ENCODE data around the gene P3H2. TPM values are rescaled to one million over a fixed set of nuclear protein-coding genes. Genes with fewer than 3 reads are reported as not detected.

The P3H2 gene
- total and polyA plus RNA-seq, 2 donors (not counting 1 experiment from before 2014, with no cell fraction given): not detected

DNA sequence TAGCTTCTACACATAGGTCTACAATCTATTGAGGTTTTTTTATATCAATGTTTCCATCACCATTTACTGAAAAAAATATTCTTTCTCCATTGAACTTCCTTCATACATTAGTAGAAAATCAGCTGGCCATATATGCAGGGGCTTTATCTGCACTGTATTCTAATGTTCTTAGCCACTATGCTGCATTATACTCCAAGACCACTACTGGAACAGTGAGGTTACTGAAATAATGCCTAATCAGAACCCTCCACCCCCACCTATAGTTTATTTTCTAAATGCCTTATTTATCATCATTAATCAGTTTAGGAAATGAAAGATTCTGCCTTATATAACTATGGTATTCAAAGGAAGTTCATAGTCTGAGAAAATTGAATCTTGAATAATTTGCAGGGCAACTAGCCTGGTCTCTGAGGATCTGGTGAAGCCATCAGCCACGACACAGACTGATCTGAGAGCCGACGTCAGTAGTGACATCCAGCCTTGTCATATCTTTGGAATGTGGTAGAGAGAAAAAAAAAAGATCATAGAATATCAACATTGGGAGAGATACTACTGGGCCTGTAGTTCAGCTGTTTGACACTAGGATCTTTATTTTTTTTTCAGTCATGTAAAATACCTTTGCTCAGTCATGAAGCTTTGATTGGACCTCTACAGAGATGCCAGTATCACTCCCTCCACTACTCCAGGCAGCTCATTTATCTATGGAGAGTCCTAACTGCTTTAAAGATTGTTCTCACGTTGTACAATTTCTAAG lies 66.6 kb downstream of the P3H2 start:
- Histone ChIP-seq H3K27ac (ENCODE audit: low read length in 2 of 2) (no peak overlapping the region), H3K79me2 (ENCODE audit: control insufficient read depth, insufficient read depth, low read length) (no peaks in the 10 kb centered on the region), H4K20me1 (ENCODE audit: control insufficient read depth, insufficient read depth, low read length, poor library complexity, severe bottlenecking) (no peaks in the 10 kb centered on the region), H3K4me1 (ENCODE audit: control insufficient read depth in 2 of 2, insufficient read depth in 2 of 2, low read length in 2 of 2) (no peaks in the 10 kb centered on the region), H3K4me2 (replicated peaks; ENCODE audit: low read depth, low read length, poor library complexity, severe bottlenecking) (no peak overlapping the region), H3K9ac (ENCODE audit: low read length) (no peak overlapping the region), H3K27me3 (replicated peaks in 1 of 4; ENCODE audit: control extremely low read depth in 1 of 4, control insufficient read depth in 3 of 4, insufficient read depth in 4 of 4, low read length in 3 of 4) (no peaks in the 10 kb centered on the region), H3K9me3 (ENCODE audit: control extremely low read depth in 1 of 3, control insufficient read depth in 2 of 3, insufficient read depth in 1 of 3, low read length in 2 of 3) (no peaks in the 10 kb centered on the region), H3K4me3 (ENCODE audit: control extremely low read depth in 1 of 5, extremely low read depth in 1 of 5, insufficient read depth in 1 of 5, low read depth in 2 of 5, low read length in 4 of 5) (no peak overlapping the region), H3K36me3 (replicated peaks in 1 of 2; ENCODE audit: control extremely low read depth in 1 of 2, control insufficient read depth in 1 of 2, extremely low read depth in 1 of 2, insufficient read depth in 2 of 2, low read length in 1 of 2) (no peaks in the 10 kb centered on the region), H2AFZ (ENCODE audit: insufficient read depth, low read depth, low read length, poor library complexity, severe bottlenecking) (no peak overlapping the region)
- H3K4me3 Mint-ChIP-seq: no peak overlapping the region
- DNase-seq (no peak), ATAC-seq (ENCODE audit: low read depth) (no peak)
- ChIA-PET POLR2A (no interaction called here), CTCF (no interaction called here)
- no peaks in the 10 kb centered on the region for H3K9me3 Mint-ChIP-seq (ENCODE audit: insufficient read depth)
- no peak overlapping the region for H3K27ac Mint-ChIP-seq
- TF ChIP-seq EZH2 (IDR thresholded peaks at IDR 0.05; ENCODE audit: borderline replicate concordance, insufficient read depth, low read depth, low read length, poor library complexity, severe bottlenecking): no peak
- TF ChIP-seq, protein P1, sequence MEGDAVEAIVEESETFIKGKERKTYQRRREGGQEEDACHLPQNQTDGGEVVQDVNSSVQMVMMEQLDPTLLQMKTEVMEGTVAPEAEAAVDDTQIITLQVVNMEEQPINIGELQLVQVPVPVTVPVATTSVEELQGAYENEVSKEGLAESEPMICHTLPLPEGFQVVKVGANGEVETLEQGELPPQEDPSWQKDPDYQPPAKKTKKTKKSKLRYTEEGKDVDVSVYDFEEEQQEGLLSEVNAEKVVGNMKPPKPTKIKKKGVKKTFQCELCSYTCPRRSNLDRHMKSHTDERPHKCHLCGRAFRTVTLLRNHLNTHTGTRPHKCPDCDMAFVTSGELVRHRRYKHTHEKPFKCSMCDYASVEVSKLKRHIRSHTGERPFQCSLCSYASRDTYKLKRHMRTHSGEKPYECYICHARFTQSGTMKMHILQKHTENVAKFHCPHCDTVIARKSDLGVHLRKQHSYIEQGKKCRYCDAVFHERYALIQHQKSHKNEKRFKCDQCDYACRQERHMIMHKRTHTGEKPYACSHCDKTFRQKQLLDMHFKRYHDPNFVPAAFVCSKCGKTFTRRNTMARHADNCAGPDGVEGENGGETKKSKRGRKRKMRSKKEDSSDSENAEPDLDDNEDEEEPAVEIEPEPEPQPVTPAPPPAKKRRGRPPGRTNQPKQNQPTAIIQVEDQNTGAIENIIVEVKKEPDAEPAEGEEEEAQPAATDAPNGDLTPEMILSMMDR (IDR thresholded peaks at IDR 0.05): no peak
- no peaks in the 10 kb centered on the region for H3K4me1 Mint-ChIP-seq
- intact Hi-C loops (cut with micrococcal nuclease): no loop called here
- WGBS (ENCODE audit: insufficient coverage): 100% methylated on average over 1 of the region's 4 CpGs
- H3K27me3 Mint-ChIP-seq: peaks cover under 1% of the 10 kb centered on the region

DNA sequence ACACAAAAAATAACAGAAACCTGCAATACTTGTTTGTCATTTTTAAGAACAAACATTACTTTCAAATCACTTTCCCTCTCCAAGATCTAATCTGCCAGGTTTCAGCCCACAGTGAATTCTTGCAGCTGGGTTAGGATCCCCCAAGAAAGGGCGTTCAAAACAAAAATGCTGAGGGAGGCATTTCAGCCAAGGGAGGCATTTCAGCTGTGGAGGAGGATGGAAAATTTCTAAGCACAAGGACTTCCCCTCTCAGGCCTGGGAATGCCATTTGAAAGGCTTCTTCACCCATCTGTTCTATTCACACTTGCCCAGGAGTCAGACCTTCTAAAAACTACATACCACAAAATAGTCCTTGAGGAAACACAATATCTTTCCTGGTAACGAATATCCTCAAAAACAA lies 69.1 kb downstream of the P3H2 start:
- TF ChIP-seq, protein P1 (IDR thresholded peaks at IDR 0.05): no peak
- TF ChIP-seq EZH2 (IDR thresholded peaks at IDR 0.05; ENCODE audit: borderline replicate concordance, insufficient read depth, low read depth, low read length, poor library complexity, severe bottlenecking): no peak
- CTCF ChIA-PET: no interaction called here
- intact Hi-C loops (cut with micrococcal nuclease): no loop called here
- no CpG with 5 or more reads among the region's 2 CpGs for WGBS (ENCODE audit: insufficient coverage)
- no peaks in the 10 kb centered on the region for H3K4me1 ChIP-seq (ENCODE audit: control insufficient read depth in 2 of 2, insufficient read depth in 2 of 2, low read length in 2 of 2)
- H3K27me3 ChIP-seq (replicated peaks in 1 of 4; ENCODE audit: control extremely low read depth in 1 of 4, control insufficient read depth in 3 of 4, insufficient read depth in 4 of 4, low read length in 3 of 4): no peaks in the 10 kb centered on the region
- Mint-ChIP-seq H3K4me3 (no peak overlapping the region), H3K9me3 (ENCODE audit: insufficient read depth) (no peaks in the 10 kb centered on the region), H3K27me3 (peaks cover 4% of the 10 kb centered on the region), H3K4me1 (no peaks in the 10 kb centered on the region), H3K27ac (no peak overlapping the region)
- no peak overlapping the region for H3K4me3 ChIP-seq (ENCODE audit: control extremely low read depth in 1 of 5, extremely low read depth in 1 of 5, insufficient read depth in 1 of 5, low read depth in 2 of 5, low read length in 4 of 5)
- H2AFZ ChIP-seq (ENCODE audit: insufficient read depth, low read depth, low read length, poor library complexity, severe bottlenecking): no peak overlapping the region
- DNase-seq: no peak
- no peaks in the 10 kb centered on the region for H3K36me3 ChIP-seq (replicated peaks in 1 of 2; ENCODE audit: control extremely low read depth in 1 of 2, control insufficient read depth in 1 of 2, extremely low read depth in 1 of 2, insufficient read depth in 2 of 2, low read length in 1 of 2)
- H4K20me1 ChIP-seq (ENCODE audit: control insufficient read depth, insufficient read depth, low read length, poor library complexity, severe bottlenecking): no peaks in the 10 kb centered on the region
- H3K9me3 ChIP-seq (ENCODE audit: control extremely low read depth in 1 of 3, control insufficient read depth in 2 of 3, insufficient read depth in 1 of 3, low read length in 2 of 3): no peaks in the 10 kb centered on the region
- POLR2A ChIA-PET: no interaction called here
- H3K27ac ChIP-seq (ENCODE audit: low read length in 2 of 2): no peak overlapping the region
- no peaks in the 10 kb centered on the region for H3K79me2 ChIP-seq (ENCODE audit: control insufficient read depth, insufficient read depth, low read length)
- no peak for ATAC-seq (ENCODE audit: low read depth)
- no peak overlapping the region for H3K9ac ChIP-seq (ENCODE audit: low read length)
- H3K4me2 ChIP-seq (replicated peaks; ENCODE audit: low read depth, low read length, poor library complexity, severe bottlenecking): no peak overlapping the region

Measured in B cell (primary cell).